H1 (cell line): ENCODE measurements around the gene DSTYK. TPM values are rescaled to one million over a fixed set of nuclear protein-coding genes. Genes with fewer than 3 reads are reported as not detected.

Experiments
- CBX5 ChIP-seq: fragments of 300-800, 300-1000 bp; sonication (generic); IDR thresholded peaks from 2 replicates; pipeline ENCODE4 v1.7.1; 2016; ENCODE audit warnings: antibody characterized with exemption, low read length, low read depth
- CBX8 ChIP-seq: fragments of 300-800, 300-1000 bp; sonication (generic); IDR thresholded peaks from 2 replicates; pipeline ENCODE4 v1.7.1; 2016; ENCODE audit warnings: low read depth, low read length, borderline replicate concordance
- CHD7 ChIP-seq: fragments of 300-600 bp; sonication (generic); IDR thresholded peaks from 2 replicates; pipeline ENCODE4 v1.7.1; 2012; ENCODE audit warnings: low read length, moderate library complexity, mild to moderate bottlenecking, inconsistent platforms; ENCODE audit not compliant: insufficient replicate concordance
- E2F6 ChIP-seq: IDR thresholded peaks from 2 replicates; pipeline ENCODE4 v1.6.1; 2012; ENCODE audit warnings: inconsistent platforms
- SIRT6 ChIP-seq: IDR thresholded peaks from one replicate; pipeline ENCODE4 v1.7.1; 2012; ENCODE audit warnings: low read length, inconsistent platforms
- TAF1 ChIP-seq: IDR thresholded peaks from 2 replicates; pipeline ENCODE4 v1.6.1; 2011; ENCODE audit warnings: mild to moderate bottlenecking, low read depth, low read length
- TBP ChIP-seq: IDR thresholded peaks from 2 replicates; pipeline ENCODE4 v1.6.1; 2011; ENCODE audit warnings: low read depth, low read length, improper control_type of control experiment
- polyA plus RNA-seq, 7 experiments: library from polyadenylated mRNA; depleted of rRNA in 3 of 7; stranded (reverse) in 5 of 7; unstranded in 2 of 7; fragments of >200 nt in 5 of 7; fragments of 200-250 nt in 2 of 7; gene quantifications; 1 replicate in 5 of 7; 2 replicates in 1 of 7; 4 replicates in 1 of 7; pipeline versions ENCODE4 v1.2.1 to v1.2.3, GENCODE V29; 2011 to 2013; ENCODE audit warnings: missing spikeins in 2 of 7, mixed read lengths in 2 of 7
- total RNA-seq: library from RNA; stranded (reverse); fragmentation: NEBNext Ultra II Directional; extraction: Animal tissue kit (Norgen Biotek cat#: 25700); gene quantifications from 2 replicates; pipeline ENCODE4 v1.2.1, GENCODE V29; 2021

DSTYK gene
- total and polyA plus RNA-seq, 2 of the 8 experiments (the other 6 are each of a cell fraction or from before 2014, with no cell fraction given), result 2.7 to 8.5 TPM

GRCh38 chr1:205129447-205130029 is 82.0 kb downstream of the DSTYK start (continued):
- TF ChIP-seq CHD7, result no peak
- no peak for TF ChIP-seq SIRT6
- TF ChIP-seq E2F6, result no peak
- no peak for TF ChIP-seq CBX8
- TF ChIP-seq TAF1, result no peak
- TF ChIP-seq TBP, result no peak
- TF ChIP-seq CBX5, result no peak
